ENCODE measurements around the gene PSME2.
A peak's percentile ranks its signal among the peaks of the same experiment; 100 is the strongest.

The PSME2 gene, protein sequence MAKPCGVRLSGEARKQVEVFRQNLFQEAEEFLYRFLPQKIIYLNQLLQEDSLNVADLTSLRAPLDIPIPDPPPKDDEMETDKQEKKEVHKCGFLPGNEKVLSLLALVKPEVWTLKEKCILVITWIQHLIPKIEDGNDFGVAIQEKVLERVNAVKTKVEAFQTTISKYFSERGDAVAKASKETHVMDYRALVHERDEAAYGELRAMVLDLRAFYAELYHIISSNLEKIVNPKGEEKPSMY

GRCh38 chr14:24146453-24146977 is at the start of gene PSME2:
TSS of gene PSME2 (minus strand) at chr14:24146610. CDS start at chr14:24146581, 29 bp downstream.
- peak; percentile 84 for ATAC-seq
- DNase-seq: peak; percentile 97

- DNase-seq: peak; percentile 90
- peak; percentile 90 for ATAC-seq
Observed at GRCh38 chr14:24195186-24196070, 49.0 kb upstream of the PSME2 start, which contains the start of gene TM9SF1. TSS of gene TM9SF1 (minus strand) at chr14:24195441. CDS start at chr14:24195019, 422 bp downstream.

DNA sequence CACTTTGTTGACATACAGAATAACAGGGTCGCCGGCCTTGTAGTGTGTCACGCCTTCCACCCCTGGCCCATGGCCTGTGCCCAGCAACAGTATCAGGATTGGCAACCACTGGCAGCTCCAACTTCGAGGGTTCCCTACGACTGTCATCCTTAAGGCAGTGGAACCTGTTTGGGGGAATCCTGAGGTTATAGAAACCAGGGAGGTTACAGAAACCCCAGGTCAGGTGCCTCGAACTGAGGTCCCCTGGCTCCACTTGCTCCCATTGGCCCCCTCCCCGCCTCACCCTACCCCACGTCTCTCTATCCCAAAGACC is 48.4 kb upstream of the PSME2 start:
- no peak for DNase-seq
- no peak for ATAC-seq

DNA sequence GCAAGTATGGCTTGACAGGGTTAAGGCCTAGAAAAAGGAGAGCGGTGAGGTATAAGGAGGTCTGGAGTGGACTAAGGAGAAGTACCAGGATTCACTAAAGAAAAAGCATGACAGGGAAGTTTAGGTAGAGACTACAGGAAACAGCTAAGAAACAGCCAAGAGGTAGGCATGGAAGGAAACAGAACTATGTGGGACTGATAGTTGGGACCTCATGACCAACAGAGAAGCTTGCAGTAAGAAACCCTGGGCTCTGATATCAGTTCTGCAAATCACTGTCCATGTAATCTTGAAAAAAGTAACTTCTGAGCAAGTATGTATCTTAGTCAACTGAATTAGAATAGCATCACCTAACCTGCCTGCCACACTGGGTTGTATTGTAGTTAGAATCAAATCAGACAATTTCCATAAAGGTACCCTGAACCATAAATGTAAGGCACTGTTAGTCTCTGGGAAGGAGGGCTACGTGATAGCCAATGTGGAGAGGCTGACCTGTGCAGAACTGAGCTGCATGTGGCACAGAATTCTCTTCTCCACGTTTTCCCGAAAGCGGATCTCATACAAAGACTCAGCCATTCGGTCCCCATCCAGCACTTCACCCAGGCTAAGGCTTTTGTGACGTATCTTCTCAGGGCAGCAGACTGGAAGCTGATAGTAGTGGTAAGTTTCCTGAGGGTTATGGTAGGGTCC is 47.9 kb upstream of the PSME2 start:
- DNase-seq: no peak
- ATAC-seq: no peak

DNA sequence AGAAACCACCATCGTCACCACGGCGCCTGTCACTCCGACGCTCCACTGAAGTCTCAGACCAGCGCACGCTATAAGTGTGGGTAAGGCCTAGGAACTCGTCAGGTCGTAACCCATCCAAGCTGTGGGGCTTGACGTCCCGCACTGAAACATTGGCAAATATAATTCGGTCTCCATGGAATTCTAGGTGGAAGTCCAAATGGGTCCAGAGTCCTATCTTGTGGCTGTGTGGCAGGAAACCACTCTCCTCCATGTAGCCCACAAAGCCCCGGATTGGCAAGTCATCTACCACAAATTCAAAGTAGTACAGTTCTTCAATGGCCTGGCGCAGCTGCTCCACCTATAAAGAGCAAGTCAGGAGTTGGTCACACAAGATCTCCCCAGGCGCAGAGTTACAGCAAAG is 46.5 kb upstream of the PSME2 start:
- DNase-seq (no peak), ATAC-seq (no peak)

DNA sequence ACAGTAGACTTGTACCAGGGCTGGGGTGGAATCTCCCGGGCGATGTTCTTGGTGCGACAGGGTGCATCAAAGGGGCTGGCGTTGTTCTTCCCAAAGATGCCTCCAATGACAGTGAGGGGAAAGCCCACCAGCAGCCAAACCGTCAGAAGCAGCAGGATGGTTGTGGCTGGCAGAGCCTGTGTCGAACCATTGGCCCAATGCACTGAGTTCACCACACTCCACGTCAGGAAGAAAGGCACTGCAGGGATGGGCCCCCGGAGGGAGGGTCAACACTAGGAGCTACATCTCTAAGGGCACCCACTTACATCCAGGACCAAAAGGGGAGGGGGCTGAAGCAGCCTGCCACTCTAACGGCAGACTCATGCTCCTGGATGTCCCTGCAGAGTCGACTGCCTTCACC is 44.0 kb upstream of the PSME2 start:
- no peak for ATAC-seq

DNA sequence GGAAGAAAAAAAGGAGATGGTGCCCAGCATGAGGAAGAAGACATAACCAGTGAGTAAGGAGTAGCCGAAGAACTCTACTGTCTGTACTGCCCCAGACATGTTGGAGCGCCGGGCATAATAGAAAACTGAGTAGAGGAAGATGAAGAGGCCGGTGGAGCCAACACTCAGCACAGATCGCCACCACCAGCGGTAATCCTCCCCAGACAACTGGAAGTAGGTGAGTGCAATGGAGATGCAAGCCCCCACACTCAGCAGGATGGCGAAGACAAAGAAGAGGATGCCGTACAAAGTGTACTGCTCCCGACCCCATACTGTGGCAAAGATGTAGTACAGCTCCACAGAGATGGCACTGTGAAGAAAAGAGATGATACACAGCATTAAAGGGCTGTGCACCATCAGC is 43.0 kb upstream of the PSME2 start:
- DNase-seq (no peak), ATAC-seq (no peak)

More for the DNA sequence above, 44.0 kb upstream of the PSME2 start:
- DNase-seq: no peak

DNA sequence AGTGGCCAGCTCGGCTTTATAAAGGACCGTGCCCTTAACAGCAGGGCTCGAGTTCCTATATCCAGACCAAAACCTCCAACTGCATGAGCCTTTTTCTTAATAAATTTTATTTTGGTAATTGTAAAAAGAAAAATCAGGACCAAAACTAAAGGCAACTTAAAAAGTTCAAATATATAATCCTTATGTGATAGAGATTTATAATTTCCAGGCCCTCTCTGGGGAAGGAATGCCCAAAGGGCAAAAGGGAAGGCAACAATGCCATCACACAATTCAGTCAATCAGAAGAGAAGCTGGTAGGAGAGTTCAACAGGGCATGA is 42.6 kb upstream of the PSME2 start:
- DNase-seq: no peak
- no peak for ATAC-seq

GRCh38 chr14:24188251-24189058 is 42.0 kb upstream of the PSME2 start, which contains the start of gene IPO4:
TSS of gene IPO4 (minus strand) at chr14:24188816. CDS start at chr14:24188787, 29 bp downstream.
- DNase-seq: peak; percentile 94
- ATAC-seq: peak; percentile 96

DNA sequence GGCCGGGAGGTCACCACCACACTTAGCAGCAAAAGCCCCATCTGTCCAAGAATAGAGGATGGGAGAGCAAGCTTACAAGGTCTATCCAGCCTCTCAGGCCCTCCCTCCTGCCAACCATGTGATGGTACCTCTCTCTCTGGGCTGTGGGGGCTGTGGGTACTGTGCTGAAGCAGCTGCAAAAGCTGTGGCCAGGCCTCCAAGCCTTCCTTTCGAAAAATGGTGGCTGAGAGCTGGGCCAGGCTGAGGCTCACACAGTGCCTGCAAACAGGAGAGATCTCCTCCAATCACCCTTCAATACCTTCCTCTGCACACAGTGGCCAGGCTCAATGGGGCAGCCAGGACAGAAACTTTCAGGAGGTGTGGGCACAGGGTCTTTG is 41.1 kb upstream of the PSME2 start:
- ATAC-seq: no peak

DNA sequence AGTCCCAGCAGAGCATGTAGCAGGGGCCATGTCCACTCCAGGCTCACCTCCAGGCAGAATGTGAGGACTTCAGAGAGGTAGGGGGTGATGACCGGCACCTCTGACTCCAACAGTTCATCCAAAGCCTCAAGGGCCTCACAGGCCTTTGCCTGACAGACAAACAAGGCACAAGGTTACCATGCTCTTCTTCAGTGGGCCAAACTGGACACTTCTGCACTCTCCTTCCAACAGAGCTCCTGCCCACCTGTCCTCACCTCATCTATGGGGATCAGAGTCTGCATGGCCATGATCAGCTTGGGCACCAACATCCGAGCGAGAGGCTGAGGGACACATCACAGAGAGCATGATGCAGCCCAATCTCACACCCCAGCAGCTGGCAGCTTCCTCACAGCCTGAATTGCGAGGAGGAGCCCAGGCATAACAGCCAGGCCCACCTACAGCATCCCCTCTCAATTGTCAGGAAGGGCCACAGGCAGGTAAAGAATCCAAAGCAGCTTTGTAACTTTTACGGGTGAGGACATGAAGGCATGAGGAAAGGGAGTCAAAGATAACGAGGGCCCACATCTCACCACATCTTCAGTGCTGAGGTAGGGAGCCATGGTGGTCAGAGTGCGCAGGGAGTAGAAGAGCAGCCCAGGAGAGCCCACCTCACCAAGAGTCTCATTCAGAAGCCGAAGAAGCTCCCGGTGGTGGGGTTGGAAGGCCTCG is 40.6 kb upstream of the PSME2 start:
- DNase-seq (no peak), ATAC-seq (no peak)

More for the DNA sequence above, 41.1 kb upstream of the PSME2 start:
- DNase-seq: no peak

- ATAC-seq: no peak
Observed at GRCh38 chr14:24185741-24186140, 39.3 kb upstream of the PSME2 start.

DNA sequence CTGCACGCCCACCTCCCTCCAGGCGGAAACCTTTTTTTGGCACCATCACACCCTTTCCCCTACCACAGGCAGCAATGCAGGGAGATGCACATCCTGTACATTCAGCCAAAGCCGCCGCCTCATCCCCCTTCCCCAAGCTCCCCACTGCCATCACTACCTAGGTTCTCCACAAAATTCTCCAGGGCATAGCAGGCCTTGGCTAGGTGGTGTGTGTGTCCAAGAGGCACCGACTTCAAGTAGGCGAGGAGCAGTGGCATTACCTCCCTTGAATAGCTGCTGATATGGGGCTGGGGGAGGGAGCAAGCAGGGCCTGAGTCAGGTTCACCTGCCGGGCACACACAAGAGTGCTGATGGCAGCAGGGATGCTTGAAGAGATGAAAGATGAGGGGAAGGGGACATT is 38.6 kb upstream of the PSME2 start:
- ATAC-seq: no peak
- DNase-seq: no peak

More at GRCh38 chr14:24185741-24186140, 39.3 kb upstream of the PSME2 start:
- DNase-seq: no peak

DNA sequence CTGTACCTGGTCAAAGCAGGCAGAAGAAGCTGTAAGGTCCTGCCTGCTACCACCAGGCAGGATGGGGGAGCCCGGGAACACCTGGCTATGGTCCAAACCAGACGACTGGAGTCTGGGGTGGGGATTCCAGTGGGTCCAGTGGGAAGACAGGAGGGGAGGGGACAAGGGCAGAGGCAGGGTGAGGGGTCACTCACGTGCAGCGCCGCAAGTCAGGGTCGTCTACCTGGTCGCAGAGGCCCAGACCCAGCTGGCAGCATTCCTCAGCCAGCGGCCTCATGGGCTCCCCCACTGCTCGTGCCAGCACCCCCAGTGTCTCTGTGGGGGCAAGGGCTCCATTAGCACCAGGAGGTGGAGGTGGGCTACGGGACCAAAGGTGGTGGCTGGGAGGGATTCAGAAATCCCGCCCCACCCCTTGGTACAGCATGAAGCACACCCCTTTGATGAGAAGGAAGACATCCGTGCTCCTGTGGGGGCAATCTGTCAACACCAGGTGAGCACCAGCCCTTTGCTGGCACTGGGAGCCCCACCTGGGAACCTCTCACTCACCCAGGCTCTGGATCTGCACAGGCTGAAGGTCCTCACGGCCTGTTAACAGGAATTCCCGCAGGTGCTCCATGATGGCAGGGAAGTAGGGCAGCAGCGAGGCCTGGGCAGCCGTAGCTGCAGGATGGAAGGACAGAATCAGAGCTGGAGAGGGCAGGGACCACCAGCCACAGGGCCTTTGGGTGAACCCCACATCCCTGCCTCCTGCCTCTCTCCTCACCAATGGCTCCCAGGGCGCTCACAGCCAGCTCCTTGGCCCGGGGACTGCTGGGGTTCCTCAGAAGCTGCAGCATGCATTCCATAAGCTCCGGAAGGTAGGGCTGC is 37.9 kb upstream of the PSME2 start:
- ATAC-seq: no peak
- no peak for DNase-seq

- ATAC-seq (no peak), DNase-seq (no peak)
Observed at GRCh38 chr14:24183014-24183481, 36.6 kb upstream of the PSME2 start.

DNA sequence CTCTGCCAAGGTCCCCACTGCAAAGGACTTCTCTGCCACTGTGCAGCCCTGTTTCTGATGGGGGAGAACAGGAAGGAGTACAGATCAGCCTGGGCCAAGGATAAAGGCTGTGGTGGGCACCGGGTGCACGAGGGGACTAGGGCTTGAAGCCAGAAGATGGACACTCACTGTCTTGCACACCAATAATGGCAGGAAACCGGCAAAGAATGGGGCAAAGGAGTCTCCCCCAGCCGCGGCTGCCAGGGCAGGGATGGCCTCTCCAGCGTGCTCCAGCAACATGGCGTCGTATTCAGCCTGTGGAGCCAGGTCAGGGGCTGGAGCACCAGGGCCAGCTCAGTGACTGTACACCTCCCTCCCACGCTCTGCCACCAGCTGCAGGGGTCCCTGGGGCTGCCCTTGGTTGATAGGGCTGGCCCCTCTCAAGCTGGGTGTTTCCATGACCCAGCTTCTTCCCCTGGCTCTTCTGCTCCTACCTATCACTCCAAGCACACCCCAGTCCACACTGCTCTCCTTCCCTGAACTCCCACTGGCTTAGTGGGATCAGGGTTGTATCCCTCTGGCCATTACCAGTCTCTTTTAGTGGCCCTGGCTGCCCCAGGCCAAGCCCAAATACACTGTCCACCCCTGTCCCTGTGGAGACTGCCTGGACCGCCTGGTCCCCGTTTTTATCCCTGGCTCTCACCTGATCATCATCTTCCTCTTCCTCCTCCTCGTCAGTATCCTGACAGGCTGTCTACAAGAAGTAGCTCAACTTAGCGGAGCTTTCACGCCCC is 35.9 kb upstream of the PSME2 start:
- DNase-seq (no peak), ATAC-seq (no peak)

DNA sequence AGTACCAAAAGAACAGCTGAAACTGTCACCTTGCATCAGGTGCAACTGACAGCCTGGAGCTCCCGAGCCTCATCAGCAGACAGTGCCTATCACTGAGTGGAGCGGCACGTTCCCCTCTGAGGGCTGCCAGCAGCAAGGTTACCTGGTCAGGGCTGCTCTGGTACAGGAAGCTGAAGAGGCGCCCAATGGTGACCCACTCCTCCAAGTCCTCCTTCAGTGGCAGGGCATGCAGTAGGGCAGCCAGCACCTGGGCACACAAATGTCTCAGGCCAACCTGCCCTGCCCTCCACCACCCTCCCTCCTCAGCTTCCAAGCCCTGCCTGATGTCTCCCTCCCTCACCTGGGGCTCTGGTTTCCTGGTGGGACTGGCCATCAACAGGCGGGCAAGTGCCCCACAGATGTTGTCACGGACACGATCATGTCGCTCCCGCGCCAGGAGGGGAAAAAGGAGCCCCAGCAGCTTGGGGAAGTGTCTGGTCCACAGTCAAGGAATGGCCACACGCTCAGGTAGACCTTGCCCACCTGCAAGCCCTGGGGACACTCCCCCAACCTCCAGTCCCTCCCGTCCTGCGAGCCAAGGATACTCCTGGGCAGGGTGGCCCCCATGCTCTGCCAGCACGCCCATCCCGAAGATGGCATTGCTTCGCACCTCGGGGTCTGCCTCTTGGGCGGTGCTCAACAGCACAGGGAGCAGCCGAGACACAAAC is 35.1 kb upstream of the PSME2 start:
- DNase-seq: no peak
- ATAC-seq: no peak

- DNase-seq (no peak), ATAC-seq (no peak)
Observed at GRCh38 chr14:24179961-24180796, 33.8 kb upstream of the PSME2 start.
